Breast epithelium (tissue), 4 donors: Measurements from ENCODE around the gene APOA1. TPM values are rescaled to one million over a fixed set of nuclear protein-coding genes. Genes with fewer than 3 reads are reported as not detected.

Experiments used
- DNase-seq, 2 donors: peaks; one replicate each; pipeline ENCODE4 v3.0.0-alpha.2; 2019; ENCODE audit warnings: low spot score in 2 of 2
- H3K27ac ChIP-seq, 2 donors: fragments of 200-600 bp; sonication (generic) in 1 of 2; one replicate each; pipeline ENCODE4 v1.5.1; 2016 to 2019; ENCODE audit warnings: mild to moderate bottlenecking in 1 of 2
- H3K27me3 ChIP-seq, 2 donors: fragments of 200-600 bp; sonication (generic) in 1 of 2; one replicate each; pipeline versions ENCODE4 v1.5.1 to v1.6.0; 2017 to 2019; ENCODE audit warnings: control low read depth in 1 of 2, mild to moderate bottlenecking in 1 of 2
- H3K36me3 ChIP-seq: fragments of 200-600 bp; one replicate; pipeline ENCODE4 v1.5.1; 2019
- H3K4me1 ChIP-seq, 2 donors: fragments of 200-600 bp; sonication (generic); one replicate each; pipeline ENCODE4 v1.5.1; 2016 to 2019; ENCODE audit warnings: control low read depth in 1 of 2
- H3K4me3 ChIP-seq, 3 donors: fragments of 200-600 bp; sonication (generic); 1 replicate in 2 of 3; 2 replicates in 1 of 3; pipeline ENCODE4 v1.5.1; 2016 to 2019; ENCODE audit warnings: mild to moderate bottlenecking in 3 of 3, moderate library complexity in 2 of 3
- H3K9me3 ChIP-seq, 2 donors: fragments of 200-600 bp; sonication (generic) in 1 of 2; one replicate each; pipeline ENCODE4 v1.5.1; 2016 to 2019; ENCODE audit warnings: control low read depth in 1 of 2
- CTCF ChIP-seq, 3 donors: fragments of 450-650 bp; IDR thresholded peaks; one replicate each; pipeline ENCODE4 v1.5.1; 2016 to 2017; ENCODE audit warnings: antibody characterized with exemption in 3 of 3, mild to moderate bottlenecking in 3 of 3, moderate library complexity in 3 of 3
- POLR2A ChIP-seq: fragments of 450-650 bp; IDR thresholded peaks from one replicate; pipeline ENCODE4 v1.6.1; 2016; ENCODE audit warnings: antibody characterized with exemption, mild to moderate bottlenecking, moderate library complexity
- POLR2AphosphoS5 ChIP-seq, 3 donors: sonication (generic); formaldehyde crosslinking; IDR thresholded peaks; one replicate each; pipeline ENCODE4 v1.6.1; 2017; ENCODE audit warnings: antibody characterized with exemption in 3 of 3
- intact Hi-C: fragments of 100-400 bp; cut with DNase I; formaldehyde crosslinking; loops from one replicate; pipeline ENCODE4 v1.15.1; 2023; ENCODE audit warnings: low total_unique reads
- total RNA-seq, 3 donors: library from RNA; depleted of rRNA; stranded (reverse); fragments of >200 nt; gene quantifications; one replicate each; pipeline ENCODE4 v1.1.0, GENCODE V29; 2016

The APOA1 gene
- total RNA-seq, 3 donors from 2014 or later: 0.33 to 1.5 (median 0.48) TPM

- Histone ChIP-seq H3K27me3 (no peaks in the 10 kb centered on the region), H3K4me3 (no peak overlapping the region), H3K4me1 (no peaks in the 10 kb centered on the region), H3K36me3 (no peaks in the 10 kb centered on the region), H3K27ac (no peak overlapping the region), H3K9me3 (no peaks in the 10 kb centered on the region)
- intact Hi-C loops: no loop called here
- no peak for TF ChIP-seq POLR2AphosphoS5 (IDR thresholded peaks at IDR 0.05)
- no peak for TF ChIP-seq CTCF (IDR thresholded peaks at IDR 0.05)
- no peak for TF ChIP-seq POLR2A
- no peak for DNase-seq
These were observed 28.3 kb upstream of the APOA1 start for GRCh38 chr11:116865696-116866095.

DNA sequence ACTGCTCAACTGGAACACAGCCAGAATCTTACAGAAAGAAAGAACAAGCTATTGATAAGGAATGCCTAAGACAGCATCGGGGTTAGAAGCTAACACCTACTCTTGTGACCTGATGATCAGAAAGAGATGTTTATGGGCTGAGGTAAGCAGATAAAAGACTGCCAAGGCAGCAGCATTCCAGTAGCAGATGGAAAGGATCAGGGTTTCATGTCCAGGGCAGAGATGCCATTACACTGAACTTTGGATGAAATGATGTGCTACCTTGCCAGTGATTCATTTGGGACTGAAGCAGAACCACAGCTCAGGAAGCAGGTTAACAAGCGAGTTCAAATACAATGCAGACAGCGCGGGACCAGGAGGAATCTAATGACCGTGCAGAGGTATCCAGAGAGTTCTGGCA lies 27.1 kb upstream of the APOA1 start:
- Histone ChIP-seq H3K4me1 (no peaks in the 10 kb centered on the region), H3K4me3 (no peak overlapping the region), H3K27ac (no peak overlapping the region), H3K27me3 (no peaks in the 10 kb centered on the region), H3K36me3 (no peaks in the 10 kb centered on the region), H3K9me3 (no peaks in the 10 kb centered on the region)
- intact Hi-C loops: no loop called here
- no peak for DNase-seq
- TF ChIP-seq POLR2A: no peak
- no peak for TF ChIP-seq CTCF (IDR thresholded peaks at IDR 0.05)
- no peak for TF ChIP-seq POLR2AphosphoS5 (IDR thresholded peaks at IDR 0.05)

GRCh38 chr11:116862951-116863350 lies 25.5 kb upstream of the APOA1 start:
- Histone ChIP-seq H3K27me3 (no peaks in the 10 kb centered on the region), H3K36me3 (peaks cover 6% of the 10 kb centered on the region), H3K4me3 (no peak overlapping the region), H3K27ac (no peak overlapping the region), H3K9me3 (no peaks in the 10 kb centered on the region), H3K4me1 (no peaks in the 10 kb centered on the region)
- TF ChIP-seq CTCF (IDR thresholded peaks at IDR 0.05) (no peak), POLR2AphosphoS5 (IDR thresholded peaks at IDR 0.05) (no peak), POLR2A (no peak)
- DNase-seq: no peak
- intact Hi-C loops: no loop called here

GRCh38 chr11:116862185-116862584 lies 24.8 kb upstream of the APOA1 start:
- Histone ChIP-seq H3K27me3 (no peaks in the 10 kb centered on the region), H3K4me3 (no peak overlapping the region), H3K9me3 (no peaks in the 10 kb centered on the region), H3K27ac (no peak overlapping the region), H3K4me1 (no peaks in the 10 kb centered on the region), H3K36me3 (peaks cover 6% of the 10 kb centered on the region)
- intact Hi-C loops: no loop called here
- DNase-seq: no peak
- TF ChIP-seq CTCF (IDR thresholded peaks at IDR 0.05) (no peak), POLR2AphosphoS5 (IDR thresholded peaks at IDR 0.05) (no peak), POLR2A (no peak)

DNA sequence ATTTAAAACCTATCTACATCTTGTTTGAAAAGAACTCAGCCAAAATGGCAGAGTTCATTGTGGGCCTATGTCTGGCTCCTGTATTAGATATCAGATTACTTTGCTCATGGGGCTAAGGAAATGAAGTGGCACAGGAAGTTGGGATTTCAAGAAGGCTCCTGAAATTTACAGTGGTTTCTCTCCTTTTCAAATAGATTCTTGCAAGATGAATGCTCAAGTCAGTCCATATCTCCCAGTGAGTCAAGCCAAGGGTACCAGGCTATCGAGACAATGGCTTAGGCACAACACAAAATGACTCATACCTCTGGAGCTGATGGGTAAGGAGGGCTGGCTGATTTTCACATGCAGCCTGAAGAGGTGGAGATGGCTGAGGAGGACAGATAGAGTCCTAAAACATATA lies 24.1 kb upstream of the APOA1 start:
- Histone ChIP-seq H3K36me3 (peaks cover 6% of the 10 kb centered on the region), H3K4me1 (no peaks in the 10 kb centered on the region), H3K4me3 (no peak overlapping the region), H3K9me3 (no peaks in the 10 kb centered on the region), H3K27ac (no peak overlapping the region), H3K27me3 (no peaks in the 10 kb centered on the region)
- TF ChIP-seq POLR2A (no peak), CTCF (IDR thresholded peaks at IDR 0.05) (no peak), POLR2AphosphoS5 (IDR thresholded peaks at IDR 0.05) (no peak)
- no peak for DNase-seq
- intact Hi-C loops: loop anchor here (2.0 kb wide), 1 partner anchor 35 kb away; no protein-coding TSS in a partner anchor
